Measurements from ENCODE around the gene PRAMEF12.
"Not testable (repeated sequence)": the region's sequence is repeated elsewhere in the genome, so short reads cannot be mapped to it uniquely, and the experiment has no call there.

Gene PRAMEF12

GRCh38 chr1:12783783-12784182, 10.2 kb downstream of the PRAMEF12 start:
- not testable (repeated sequence) for H3K27ac Mint-ChIP-seq, H3K27me3 Mint-ChIP-seq, H3K4me1 Mint-ChIP-seq, H3K9me3 Mint-ChIP-seq, H3K4me3 Mint-ChIP-seq, ATAC-seq, H3K36me3 Mint-ChIP-seq

- H3K27ac Mint-ChIP-seq, H3K4me3 Mint-ChIP-seq, H3K27me3 Mint-ChIP-seq, H3K9me3 Mint-ChIP-seq, H3K36me3 Mint-ChIP-seq, ATAC-seq, H3K4me1 Mint-ChIP-seq: not testable (repeated sequence)
Measured at GRCh38 chr1:12784729-12785128, 11.2 kb downstream of the PRAMEF12 start.

GRCh38 chr1:12791097-12791496, 17.6 kb downstream of the PRAMEF12 start, which contains the start of gene PRAMEF1:
Gene PRAMEF1, plus strand, starts transcription at chr1:12791397. Its CDS starts 1,831 bp downstream, at chr1:12793228.
- H3K4me3 Mint-ChIP-seq, H3K4me1 Mint-ChIP-seq, H3K27me3 Mint-ChIP-seq, H3K27ac Mint-ChIP-seq, H3K9me3 Mint-ChIP-seq, H3K36me3 Mint-ChIP-seq, ATAC-seq: not testable (repeated sequence)

GRCh38 chr1:12798911-12799310, 25.4 kb downstream of the PRAMEF12 start:
- Mint-ChIP-seq H3K9me3 (peaks cover 6% of the 10 kb centered on the region), H3K4me1 (no peaks in the 10 kb centered on the region), H3K27ac (no peak overlapping the region), H3K27me3 (no peaks in the 10 kb centered on the region), H3K36me3 (no peaks in the 10 kb centered on the region), H3K4me3 (no peak overlapping the region)
- no peak for ATAC-seq

GRCh38 chr1:12799730-12800129, 26.2 kb downstream of the PRAMEF12 start:
- H3K4me1 Mint-ChIP-seq: no peaks in the 10 kb centered on the region
- peaks cover 8% of the 10 kb centered on the region for H3K9me3 Mint-ChIP-seq
- ATAC-seq: no peak
- H3K27ac Mint-ChIP-seq: no peak overlapping the region
- H3K27me3 Mint-ChIP-seq: no peaks in the 10 kb centered on the region
- no peaks in the 10 kb centered on the region for H3K36me3 Mint-ChIP-seq
- H3K4me3 Mint-ChIP-seq: no peak overlapping the region

- H3K36me3 Mint-ChIP-seq: no peaks in the 10 kb centered on the region
- no peak overlapping the region for H3K4me3 Mint-ChIP-seq
- no peaks in the 10 kb centered on the region for H3K4me1 Mint-ChIP-seq
- peaks cover 37% of the 10 kb centered on the region for H3K27me3 Mint-ChIP-seq
- H3K27ac Mint-ChIP-seq: no peak overlapping the region
- ATAC-seq: no peak
- H3K9me3 Mint-ChIP-seq: peaks cover 9% of the 10 kb centered on the region
Measured at GRCh38 chr1:12809933-12810332, 36.4 kb downstream of the PRAMEF12 start.

GRCh38 chr1:12810691-12811408, 37.3 kb downstream of the PRAMEF12 start:
- H3K36me3 Mint-ChIP-seq: no peaks in the 10 kb centered on the region
- no peak for ATAC-seq
- H3K27ac Mint-ChIP-seq: no peak overlapping the region
- no peak overlapping the region for H3K4me3 Mint-ChIP-seq
- H3K27me3 Mint-ChIP-seq: peaks cover 37% of the 10 kb centered on the region
- H3K9me3 Mint-ChIP-seq: peaks cover 5% of the 10 kb centered on the region
- H3K4me1 Mint-ChIP-seq: no peaks in the 10 kb centered on the region

GRCh38 chr1:12811409-12811784, 37.9 kb downstream of the PRAMEF12 start:
- Mint-ChIP-seq H3K36me3 (no peaks in the 10 kb centered on the region), H3K4me1 (no peaks in the 10 kb centered on the region), H3K4me3 (no peak overlapping the region), H3K9me3 (peaks cover 5% of the 10 kb centered on the region), H3K27ac (no peak overlapping the region), H3K27me3 (peaks cover 37% of the 10 kb centered on the region)
- no peak for ATAC-seq

- H3K27ac Mint-ChIP-seq, H3K9me3 Mint-ChIP-seq, H3K4me3 Mint-ChIP-seq, H3K4me1 Mint-ChIP-seq, H3K36me3 Mint-ChIP-seq, ATAC-seq: not testable (repeated sequence)
- H3K27me3 Mint-ChIP-seq: peaks cover 18% of the 10 kb centered on the region
Measured at GRCh38 chr1:12819061-12819460, 45.5 kb downstream of the PRAMEF12 start.
